Astrocyte of the cerebellum (primary cell): Measurements from ENCODE around the gene MGAT5.

ENCODE experiments used
- DNase-seq: peaks from one replicate; pipeline ENCODE4 v3.0.0-alpha.2; 2011; ENCODE audit warnings: low read depth
- H3K4me3 ChIP-seq: 2 replicates; pipeline ENCODE4 v1.5.1; 2011; ENCODE audit warnings: mild to moderate bottlenecking, low read depth, low read length, moderate library complexity
- CTCF ChIP-seq: IDR thresholded peaks from 2 replicates; pipeline ENCODE4 v1.5.1; 2012; ENCODE audit warnings: low read length, low read depth, moderate library complexity, mild to moderate bottlenecking; ENCODE audit errors: missing control alignments
- in situ Hi-C: cut with HindIII; loops from 2 replicates; pipeline ENCODE4 v1.10.0; 2017; ENCODE audit warnings: low sequenced_read_pairs

MGAT5 gene

GRCh38 chr2:134377730-134378129, 123.9 kb downstream of the MGAT5 start:
- no peak overlapping the region for H3K4me3 ChIP-seq
- in situ Hi-C loops = no loop called here
- TF ChIP-seq CTCF = no peak
- no peak for DNase-seq

- in situ Hi-C loops = no loop called here
- no peak for DNase-seq
- no peak overlapping the region for H3K4me3 ChIP-seq
- TF ChIP-seq CTCF = no peak
Observed at GRCh38 chr2:134379293-134379692, 125.4 kb downstream of the MGAT5 start.

- H3K4me3 ChIP-seq = no peak overlapping the region
- in situ Hi-C loops = no loop called here
- DNase-seq = no peak
- TF ChIP-seq CTCF = no peak
Observed at GRCh38 chr2:134379722-134380121, 125.8 kb downstream of the MGAT5 start.

GRCh38 chr2:134381141-134381540, 127.3 kb downstream of the MGAT5 start:
- no peak overlapping the region for H3K4me3 ChIP-seq
- in situ Hi-C loops = no loop called here
- TF ChIP-seq CTCF = no peak
- no peak for DNase-seq

GRCh38 chr2:134384131-134384530, 130.3 kb downstream of the MGAT5 start:
- no peak for DNase-seq
- no peak for TF ChIP-seq CTCF
- H3K4me3 ChIP-seq = no peak overlapping the region
- in situ Hi-C loops = no loop called here

GRCh38 chr2:134385195-134385594, 131.3 kb downstream of the MGAT5 start:
- H3K4me3 ChIP-seq = no peak overlapping the region
- TF ChIP-seq CTCF = no peak
- no peak for DNase-seq
- in situ Hi-C loops = no loop called here

GRCh38 chr2:134386310-134386709, 132.4 kb downstream of the MGAT5 start:
- TF ChIP-seq CTCF = no peak
- in situ Hi-C loops = no loop called here
- H3K4me3 ChIP-seq = no peak overlapping the region
- DNase-seq = no peak
